Fibroblast of the aortic adventitia (primary cell): Measurements from ENCODE around the gene OR2D2. TPM values are rescaled to one million over a fixed set of nuclear protein-coding genes. Genes with fewer than 3 reads are reported as not detected.
"Not testable (repeated sequence)": the region's sequence is repeated elsewhere in the genome, so short reads cannot be mapped to it uniquely, and the experiment has no call there.

Source experiments
- DNase-seq: peaks from one replicate; pipeline ENCODE4 v3.0.0-alpha.2; 2010; ENCODE audit warnings: low read depth
- H3K4me3 ChIP-seq: 2 replicates; pipeline ENCODE4 v1.5.1; 2011; ENCODE audit warnings: low read depth, mild to moderate bottlenecking, control low read depth, low read length, moderate library complexity
- total RNA-seq: library from RNA; depleted of rRNA; stranded (reverse); fragments of >200 nt; gene quantifications from 2 replicates; pipeline ENCODE4 v1.2.3, GENCODE V29; 2012; ENCODE audit warnings: low replicate concordance
- TF ChIP-seq, protein P1 (sequence below): IDR thresholded peaks from 2 replicates; pipeline ENCODE4 v1.5.1; 2011; ENCODE audit warnings: mild to moderate bottlenecking, low read length, control low read depth, inconsistent platforms; ENCODE audit not compliant: insufficient read depth

Gene OR2D2
- total RNA-seq, 1 donor: 0.09 TPM

DNA sequence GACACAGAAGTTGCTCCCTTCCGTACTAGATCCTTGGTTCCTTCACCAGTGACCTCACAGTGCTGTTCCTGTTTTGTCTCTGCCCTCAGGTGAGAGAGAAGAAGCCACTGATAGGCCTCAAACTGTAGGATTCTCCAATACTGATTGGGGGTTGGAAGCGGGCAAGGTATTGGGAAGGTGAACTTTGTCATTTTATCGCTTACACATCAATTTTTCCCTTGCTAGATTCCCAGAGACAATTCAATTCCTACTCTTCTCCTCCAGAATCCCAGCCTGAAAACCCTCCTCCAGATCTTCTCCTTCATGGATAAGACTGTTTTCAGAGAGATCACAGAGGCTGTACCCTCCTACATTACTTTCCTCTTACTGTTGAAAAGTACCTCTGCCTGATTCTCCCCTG is 19.1 kb upstream of the OR2D2 start:
- DNase-seq: no peak
- TF ChIP-seq, protein P1, sequence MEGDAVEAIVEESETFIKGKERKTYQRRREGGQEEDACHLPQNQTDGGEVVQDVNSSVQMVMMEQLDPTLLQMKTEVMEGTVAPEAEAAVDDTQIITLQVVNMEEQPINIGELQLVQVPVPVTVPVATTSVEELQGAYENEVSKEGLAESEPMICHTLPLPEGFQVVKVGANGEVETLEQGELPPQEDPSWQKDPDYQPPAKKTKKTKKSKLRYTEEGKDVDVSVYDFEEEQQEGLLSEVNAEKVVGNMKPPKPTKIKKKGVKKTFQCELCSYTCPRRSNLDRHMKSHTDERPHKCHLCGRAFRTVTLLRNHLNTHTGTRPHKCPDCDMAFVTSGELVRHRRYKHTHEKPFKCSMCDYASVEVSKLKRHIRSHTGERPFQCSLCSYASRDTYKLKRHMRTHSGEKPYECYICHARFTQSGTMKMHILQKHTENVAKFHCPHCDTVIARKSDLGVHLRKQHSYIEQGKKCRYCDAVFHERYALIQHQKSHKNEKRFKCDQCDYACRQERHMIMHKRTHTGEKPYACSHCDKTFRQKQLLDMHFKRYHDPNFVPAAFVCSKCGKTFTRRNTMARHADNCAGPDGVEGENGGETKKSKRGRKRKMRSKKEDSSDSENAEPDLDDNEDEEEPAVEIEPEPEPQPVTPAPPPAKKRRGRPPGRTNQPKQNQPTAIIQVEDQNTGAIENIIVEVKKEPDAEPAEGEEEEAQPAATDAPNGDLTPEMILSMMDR: no peak
- no peak overlapping the region for H3K4me3 ChIP-seq

DNA sequence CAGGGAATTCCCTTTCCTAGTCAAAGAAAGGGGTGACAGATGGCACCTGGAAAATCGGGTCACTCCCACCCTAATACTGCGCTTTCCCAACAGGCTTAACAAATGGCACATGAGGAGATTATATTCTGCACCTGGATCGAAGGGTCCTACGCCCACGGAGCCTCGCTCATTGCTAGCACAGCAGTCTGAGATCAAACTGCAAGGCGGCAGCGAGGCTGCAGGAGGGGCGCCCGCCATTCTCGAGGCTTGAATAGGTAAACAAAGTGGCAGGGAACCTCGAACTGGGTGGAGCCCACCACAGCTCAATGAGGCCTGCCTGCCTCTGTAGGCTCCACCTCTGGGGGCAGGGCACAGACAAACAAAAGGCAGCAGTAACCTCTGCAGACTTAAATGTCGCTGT is 12.5 kb upstream of the OR2D2 start:
- H3K4me3 ChIP-seq, DNase-seq: not testable (repeated sequence)

DNA sequence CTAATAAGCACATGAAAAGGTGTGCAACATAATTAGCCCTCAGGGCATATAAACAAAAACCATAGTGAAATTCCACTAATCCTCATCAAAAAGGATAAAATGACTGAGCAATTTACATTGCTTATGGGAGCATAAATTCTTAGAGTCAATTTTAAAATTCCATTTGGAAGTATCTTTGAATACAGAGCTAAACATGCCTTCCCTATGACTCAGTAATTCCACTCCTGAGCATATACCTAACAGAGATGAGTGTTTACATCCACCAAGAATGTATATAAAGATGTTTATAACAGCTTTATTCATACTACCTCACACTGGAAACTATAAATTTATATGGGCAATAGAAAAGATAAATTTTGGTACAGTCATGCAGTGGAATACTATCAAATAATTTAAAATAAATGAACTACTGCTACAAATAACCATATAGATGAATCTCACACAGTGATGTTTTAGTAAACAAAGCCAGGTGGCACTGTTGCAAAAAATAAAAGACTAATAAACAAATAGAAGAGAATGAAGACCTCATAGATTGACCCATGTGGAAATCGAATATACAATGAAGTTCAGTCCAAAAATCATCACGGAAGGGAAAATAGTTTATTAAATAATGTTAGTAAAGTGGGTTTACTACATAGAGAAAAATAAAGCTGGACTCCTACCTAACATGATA is 8.2 kb upstream of the OR2D2 start:
- TF ChIP-seq, protein P1: no peak
- H3K4me3 ChIP-seq: no peak overlapping the region

DNA sequence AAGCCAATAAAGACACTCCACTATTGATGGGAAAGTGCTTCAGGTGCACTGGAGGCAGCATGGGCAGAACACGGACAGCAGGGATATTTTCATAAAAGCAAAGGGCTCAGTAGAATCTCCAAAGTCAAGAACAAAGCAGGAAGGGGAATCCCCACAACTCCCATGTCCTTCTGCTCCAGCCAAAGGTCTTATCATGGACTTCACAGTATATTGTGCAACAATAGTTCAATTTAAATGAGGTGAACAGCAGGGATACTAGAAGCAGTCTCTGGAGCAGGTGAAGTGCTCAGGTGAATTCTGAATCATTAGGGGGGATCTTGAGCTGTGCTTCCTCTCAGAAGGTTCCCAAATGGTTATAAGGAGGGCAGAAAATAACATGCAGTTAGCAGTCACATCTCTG is 6.6 kb upstream of the OR2D2 start:
- TF ChIP-seq, protein P1: no peak
- DNase-seq: no peak
- no peak overlapping the region for H3K4me3 ChIP-seq

More for the DNA sequence above, 8.2 kb upstream of the OR2D2 start:
- DNase-seq: no peak

DNA sequence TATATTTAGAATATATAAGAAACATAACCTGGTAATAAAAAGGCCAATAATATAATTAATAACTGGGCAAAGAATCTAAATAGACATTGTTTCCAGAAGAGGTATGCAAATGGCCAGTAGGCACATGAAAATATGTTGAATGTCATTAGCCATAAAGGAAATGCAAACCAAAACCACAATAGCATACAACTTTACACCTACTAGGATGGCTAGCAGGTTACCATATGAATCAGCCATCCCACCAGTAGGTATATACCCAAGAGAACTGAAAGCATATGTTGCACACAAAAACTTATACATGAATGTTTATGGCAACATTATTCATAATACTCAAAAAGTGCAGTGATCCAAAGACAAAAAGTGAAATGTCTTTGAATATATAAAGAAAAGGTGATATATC is 2.7 kb upstream of the OR2D2 start:
- DNase-seq: no peak
- no peak overlapping the region for H3K4me3 ChIP-seq
- TF ChIP-seq, protein P1: no peak

DNA sequence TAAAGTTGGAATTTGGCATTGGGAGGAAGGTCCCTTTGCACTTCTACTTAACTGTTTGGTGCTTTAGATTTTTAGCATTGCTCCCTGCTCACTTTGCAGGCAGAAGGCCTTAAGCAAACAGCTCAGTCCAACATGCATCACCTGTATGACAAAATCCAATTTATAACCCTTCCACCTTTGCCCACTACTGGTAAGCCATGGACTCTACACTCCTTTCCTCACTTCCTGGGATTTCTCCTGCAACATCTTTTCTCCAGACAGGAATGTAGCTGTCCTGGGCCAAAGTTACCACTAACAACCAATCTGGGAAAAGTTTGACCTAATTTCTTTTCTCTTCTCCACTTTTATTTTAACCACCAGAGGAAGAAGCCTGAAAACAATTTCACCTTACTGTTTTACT is 1.8 kb upstream of the OR2D2 start:
- no peak overlapping the region for H3K4me3 ChIP-seq
- DNase-seq: no peak
- TF ChIP-seq, protein P1: no peak

DNA sequence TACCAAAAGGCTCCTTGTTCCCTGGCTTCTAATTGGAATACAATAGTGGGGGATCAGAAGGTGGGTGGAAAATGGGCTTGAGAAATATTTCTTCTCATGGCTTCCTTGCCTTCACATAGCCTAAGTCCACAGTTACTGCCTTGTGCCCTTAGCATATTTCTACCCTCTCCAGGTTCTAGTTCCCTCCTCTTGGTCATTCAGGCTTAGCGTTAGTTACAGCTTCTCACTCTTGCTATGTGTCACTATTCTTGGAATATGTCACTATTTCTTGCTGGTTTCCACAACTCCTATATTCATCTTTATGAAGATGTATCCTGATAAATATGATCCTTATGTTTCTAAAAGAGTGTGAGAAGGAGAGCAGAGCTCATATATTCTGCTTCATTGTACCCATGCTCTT is 2.5 kb downstream of the OR2D2 start:
- no peak for DNase-seq
- TF ChIP-seq, protein P1: no peak
- H3K4me3 ChIP-seq: no peak overlapping the region
